Neuronal stem cell (in vitro differentiated cells): Measurements from ENCODE around the gene PPP1R13L.
"Not testable (repeated sequence)": the region's sequence is repeated elsewhere in the genome, so short reads cannot be mapped to it uniquely, and the experiment has no call there.

Source experiments
- DNase-seq: peaks from one replicate; pipeline ENCODE4 v3.0.0-alpha.2; 2013; ENCODE audit warnings: low spot score
- H2AFZ ChIP-seq: one replicate; pipeline ENCODE4 v1.6.1; 2013; ENCODE audit warnings: mild to moderate bottlenecking, low read length, inconsistent platforms
- H2AK5ac ChIP-seq: 2 replicates; pipeline ENCODE4 v1.6.1; 2013; ENCODE audit warnings: low read depth, mild to moderate bottlenecking, inconsistent platforms, low read length, moderate library complexity, mixed read lengths
- H2BK120ac ChIP-seq: 2 replicates; pipeline ENCODE4 v1.6.1; 2013; ENCODE audit warnings: low read depth, mild to moderate bottlenecking, inconsistent platforms, low read length, moderate library complexity, mixed read lengths
- H2BK12ac ChIP-seq: one replicate; pipeline ENCODE4 v1.6.1; 2013; ENCODE audit warnings: low read length, inconsistent platforms
- H2BK15ac ChIP-seq: 2 replicates; pipeline ENCODE4 v1.6.1; 2013; ENCODE audit warnings: mild to moderate bottlenecking, low read length, inconsistent platforms, mixed read lengths
- H2BK5ac ChIP-seq: one replicate; pipeline ENCODE4 v1.6.1; 2013; ENCODE audit warnings: inconsistent platforms, mild to moderate bottlenecking, low read length, moderate library complexity
- H3K14ac ChIP-seq: one replicate; pipeline ENCODE4 v1.6.1; 2013; ENCODE audit warnings: low read length, inconsistent platforms
- H3K18ac ChIP-seq: 2 replicates; pipeline ENCODE4 v1.6.1; 2013; ENCODE audit warnings: low read length, inconsistent platforms
- H3K23ac ChIP-seq: 2 replicates; pipeline ENCODE4 v1.6.1; 2013; ENCODE audit warnings: low read depth, mild to moderate bottlenecking, mixed read lengths, low read length, inconsistent platforms; ENCODE audit not compliant: poor library complexity
- H3K27ac ChIP-seq: replicated peaks from 3 replicates; pipeline ENCODE4 v1.5.1; 2013; ENCODE audit warnings: low read length, inconsistent platforms
- H3K27me3 ChIP-seq, 3 experiments: 2 replicates each; pipeline ENCODE4 v1.6.1; 2013; ENCODE audit warnings: low read length in 3 of 3, mild to moderate bottlenecking in 2 of 3, inconsistent platforms in 1 of 3, low read depth in 1 of 3, mixed read lengths in 1 of 3, moderate library complexity in 1 of 3; ENCODE audit not compliant: control insufficient read depth in 3 of 3, insufficient read depth in 3 of 3
- H3K36me3 ChIP-seq, 2 donors: replicated peaks in 1 of 2; 2 replicates each; pipeline ENCODE4 v1.6.1; 2013; ENCODE audit warnings: low read length in 2 of 2; ENCODE audit not compliant: control insufficient read depth in 2 of 2, insufficient read depth in 2 of 2
- H3K4ac ChIP-seq: 2 replicates; pipeline ENCODE4 v1.6.1; 2013; ENCODE audit warnings: inconsistent platforms, mild to moderate bottlenecking, low read length, moderate library complexity
- H3K4me1 ChIP-seq, 2 donors: 1 replicate in 1 of 2; 2 replicates in 1 of 2; pipeline ENCODE4 v1.6.1; 2013; ENCODE audit warnings: low read length in 2 of 2, low read depth in 1 of 2; ENCODE audit not compliant: control insufficient read depth in 2 of 2, insufficient read depth in 1 of 2
- H3K4me2 ChIP-seq: one replicate; pipeline ENCODE4 v1.6.1; 2013; ENCODE audit warnings: mild to moderate bottlenecking, low read length, inconsistent platforms; ENCODE audit not compliant: insufficient read depth, poor library complexity, severe bottlenecking
- H3K4me3 ChIP-seq, 2 donors: 2 replicates each; pipeline ENCODE4 v1.5.1; 2013; ENCODE audit warnings: low read length in 2 of 2, mild to moderate bottlenecking in 2 of 2, inconsistent platforms in 1 of 2, moderate library complexity in 1 of 2
- H3K79me1 ChIP-seq: one replicate; pipeline ENCODE4 v1.6.1; 2013; ENCODE audit warnings: low read depth, mild to moderate bottlenecking, inconsistent platforms, low read length, moderate library complexity
- H3K9ac ChIP-seq: one replicate; pipeline ENCODE4 v1.6.1; 2013; ENCODE audit warnings: mild to moderate bottlenecking, low read depth, low read length, inconsistent platforms; ENCODE audit not compliant: poor library complexity
- H3K9me3 ChIP-seq, 2 donors: replicated peaks in 1 of 2; 2 replicates each; pipeline versions ENCODE3 to v1.6.1; 2013; ENCODE audit warnings: low read length in 2 of 2, mild to moderate bottlenecking in 2 of 2, inconsistent platforms in 1 of 2, low read depth in 1 of 2, mixed read lengths in 1 of 2, moderate library complexity in 1 of 2; ENCODE audit not compliant: control insufficient read depth in 2 of 2, insufficient read depth in 1 of 2
- H4K8ac ChIP-seq: one replicate; pipeline ENCODE4 v1.6.1; 2013; ENCODE audit warnings: low read depth, mild to moderate bottlenecking, inconsistent platforms, low read length, moderate library complexity
- H4K91ac ChIP-seq: one replicate; pipeline ENCODE4 v1.6.1; 2013; ENCODE audit warnings: low read length, low read depth, mild to moderate bottlenecking, inconsistent platforms; ENCODE audit not compliant: poor library complexity
- WGBS, 2 donors: extraction: QIAGEN DNeasy Blood & Tissue Kit; methylation state at CpG; one replicate each; pipeline ENCODE4 v1.1.7; 2013; ENCODE audit warnings: missing lambda C conversion rate in 2 of 2, mixed read lengths in 1 of 2; ENCODE audit not compliant: insufficient read length in 2 of 2, insufficient replicate concordance in 1 of 2; ENCODE audit errors: extremely low coverage in 2 of 2; 5-methylcytosine and 5-hydroxymethylcytosine counted together

PPP1R13L gene

DNA sequence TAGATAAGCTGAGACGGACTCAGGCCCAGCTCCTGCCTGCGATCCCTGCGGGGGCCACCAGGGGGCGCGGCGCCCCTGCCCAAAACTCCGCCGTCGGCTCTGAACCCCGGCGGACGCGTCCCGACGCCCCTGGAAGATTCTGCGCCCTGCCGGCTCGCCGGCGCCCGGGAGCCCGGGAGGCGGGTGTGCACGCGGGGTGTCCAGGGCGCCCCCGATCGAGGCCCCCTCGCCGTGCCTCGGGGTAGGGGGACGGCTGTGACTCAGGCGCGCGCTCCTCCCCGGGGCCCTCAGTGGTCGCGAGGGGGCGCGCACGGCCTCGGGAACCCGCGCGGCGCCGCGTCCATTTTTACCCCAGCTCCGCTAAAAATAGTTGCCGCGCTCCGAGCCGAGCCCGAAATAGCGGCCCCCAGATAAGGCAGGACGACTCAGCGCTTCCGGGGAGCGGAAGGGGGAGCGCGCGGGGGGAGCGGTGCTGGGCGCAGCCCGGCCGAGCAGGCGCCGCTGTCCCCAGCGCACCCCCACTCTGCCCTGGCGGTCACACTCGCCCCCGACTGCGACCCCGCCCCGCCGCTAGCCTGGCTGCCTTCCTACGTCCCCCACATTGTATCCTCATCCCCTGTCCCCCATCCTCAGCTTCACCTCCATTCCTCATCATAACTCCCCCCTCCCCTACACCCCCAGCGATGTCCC lies 34.8 kb upstream of the PPP1R13L start:
- no CpG with 5 or more reads among the region's 78 CpGs for WGBS, 2 donors
- no peak for DNase-seq
- peak overlapping the region; percentile 43 for H3K27ac ChIP-seq

DNA sequence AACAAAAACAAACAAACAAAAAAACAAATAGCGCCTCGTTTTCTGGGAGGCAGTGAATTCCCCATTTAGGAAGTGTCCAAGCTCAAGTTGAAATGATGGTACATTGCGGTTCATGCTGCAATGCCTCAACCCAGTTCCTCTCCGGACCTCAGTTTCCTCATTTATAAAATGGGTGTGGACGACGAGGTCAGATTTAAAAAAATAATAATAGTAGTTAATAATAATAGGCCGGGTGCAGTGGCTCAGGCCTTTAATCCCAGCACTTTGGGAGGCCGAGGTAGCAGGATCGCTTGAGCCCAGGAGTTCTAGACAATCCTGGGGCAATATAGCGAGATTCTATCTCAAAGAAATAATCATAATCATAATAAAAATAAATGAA lies 34.3 kb upstream of the PPP1R13L start:
- Histone ChIP-seq H3K4ac (no peak overlapping the region), H3K23ac (peak overlapping the region; percentile 71), H3K79me1 (no peaks in the 10 kb centered on the region), H3K4me2 (no peak overlapping the region), H3K9ac (no peak overlapping the region), H2BK15ac (no peak overlapping the region), H3K36me3 (no peaks in the 10 kb centered on the region), H2BK5ac (no peak overlapping the region), H4K8ac (no peak overlapping the region), H3K14ac (no peak overlapping the region), H3K9me3 (no peaks in the 10 kb centered on the region), H3K27ac (no peak overlapping the region), H2BK120ac (no peak overlapping the region), H2AK5ac (no peak overlapping the region), H3K27me3 (no peaks in the 10 kb centered on the region), H2AFZ (peak overlapping the region; percentile 96), H2BK12ac (no peak overlapping the region), H4K91ac (no peak overlapping the region), H3K4me1 (peaks cover 9 to 19% of the 10 kb centered on the region in 2 donors), H3K18ac (no peak overlapping the region), H3K4me3 (peak overlapping the region in 1 of 2 donors; percentile 55)
- no CpG with 5 or more reads among the region's 10 CpGs for WGBS, 2 donors
- no peak for DNase-seq

More for the DNA sequence above, 34.8 kb upstream of the PPP1R13L start:
- H3K4ac ChIP-seq, result no peak overlapping the region
- peak overlapping the region; percentile 71 for H3K23ac ChIP-seq
- no peaks in the 10 kb centered on the region for H3K36me3 ChIP-seq
- peak overlapping the region; percentile 35 for H2BK15ac ChIP-seq
- H3K14ac ChIP-seq, result no peak overlapping the region
- peak overlapping the region; percentile 59 for H2BK5ac ChIP-seq
- peak overlapping the region; percentile 79 for H3K9ac ChIP-seq
- H3K4me2 ChIP-seq, result peak overlapping the region; percentile 60
- no peaks in the 10 kb centered on the region for H3K27me3 ChIP-seq
- no peak overlapping the region for H2AK5ac ChIP-seq
- peaks cover 11 to 23% of the 10 kb centered on the region in 2 donors for H3K4me1 ChIP-seq
- no peak overlapping the region for H4K91ac ChIP-seq
- peak overlapping the region; percentile 98 for H4K8ac ChIP-seq
- H2BK12ac ChIP-seq, result no peak overlapping the region
- H3K4me3 ChIP-seq, result peak overlapping the region; percentile 55 to 89
- H3K18ac ChIP-seq, result peak overlapping the region; percentile 98
- no peaks in the 10 kb centered on the region for H3K79me1 ChIP-seq
- H2AFZ ChIP-seq, result peak overlapping the region; percentile 96
- peak overlapping the region; percentile 56 for H2BK120ac ChIP-seq
- H3K9me3 ChIP-seq, result no peaks in the 10 kb centered on the region

DNA sequence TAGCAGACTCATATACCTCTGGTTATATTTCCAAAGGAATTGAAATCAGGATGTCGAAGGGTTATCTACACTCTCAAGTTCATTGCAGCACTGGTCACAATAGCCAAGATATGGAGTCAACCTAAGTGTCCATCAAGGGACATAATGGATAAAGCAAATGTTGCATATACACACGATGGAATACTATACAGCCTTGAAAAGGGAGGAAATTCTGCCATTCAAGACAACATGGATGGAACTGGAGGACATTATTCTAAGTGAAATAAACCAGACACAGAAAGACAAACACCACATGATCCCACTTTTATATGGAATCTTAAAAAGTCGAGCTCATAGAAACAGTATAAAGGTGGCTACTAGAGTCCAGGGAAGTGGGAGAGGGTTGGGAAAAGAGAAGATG lies 32.5 kb upstream of the PPP1R13L start:
- no peak for DNase-seq

DNA sequence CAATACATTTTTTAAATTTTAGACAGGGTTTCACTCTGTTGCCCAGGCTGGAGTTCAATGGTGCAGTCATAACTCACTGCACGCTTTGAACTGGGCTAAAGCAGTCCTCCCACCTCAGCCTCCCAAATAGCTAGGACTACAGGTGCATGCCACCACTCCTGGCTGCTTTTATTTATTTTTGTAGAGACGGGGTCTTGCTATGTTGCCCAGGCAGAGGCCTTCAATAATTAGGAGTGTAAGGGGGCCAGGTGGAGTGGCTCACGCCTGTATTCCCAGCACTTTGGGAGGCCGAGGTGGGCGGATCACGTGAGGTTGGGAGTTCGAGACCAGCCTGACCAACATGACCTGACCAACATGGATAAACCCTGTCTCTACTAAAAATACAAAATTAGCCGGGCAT lies 27.7 kb upstream of the PPP1R13L start:
- H2BK5ac ChIP-seq, H3K4ac ChIP-seq, H3K27ac ChIP-seq, H3K4me2 ChIP-seq, H2BK120ac ChIP-seq, DNase-seq, H3K79me1 ChIP-seq, H2BK15ac ChIP-seq, H2AFZ ChIP-seq, H3K4me1 ChIP-seq, H3K23ac ChIP-seq, H3K9me3 ChIP-seq, H3K9ac ChIP-seq, H2AK5ac ChIP-seq, H3K14ac ChIP-seq, H3K4me3 ChIP-seq, H3K27me3 ChIP-seq, H4K91ac ChIP-seq, H2BK12ac ChIP-seq, H3K36me3 ChIP-seq, H4K8ac ChIP-seq, H3K18ac ChIP-seq: not testable (repeated sequence)
- WGBS, 2 donors, result no CpG with 5 or more reads among the region's 8 CpGs

More for the DNA sequence above, 32.5 kb upstream of the PPP1R13L start:
- Histone ChIP-seq H4K91ac (no peak overlapping the region), H3K79me1 (no peaks in the 10 kb centered on the region), H3K4ac (no peak overlapping the region), H3K18ac (no peak overlapping the region), H2AK5ac (no peak overlapping the region), H3K27me3 (no peaks in the 10 kb centered on the region), H3K27ac (no peak overlapping the region), H2BK5ac (no peak overlapping the region), H3K9me3 (no peaks in the 10 kb centered on the region), H4K8ac (no peak overlapping the region), H3K14ac (no peak overlapping the region), H3K36me3 (no peaks in the 10 kb centered on the region), H3K4me2 (no peak overlapping the region), H2BK15ac (no peak overlapping the region), H2BK12ac (no peak overlapping the region), H2BK120ac (no peak overlapping the region), H3K9ac (no peak overlapping the region), H2AFZ (no peak overlapping the region), H3K23ac (no peak overlapping the region), H3K4me3 (no peak overlapping the region), H3K4me1 (peaks cover 4 to 11% of the 10 kb centered on the region in 2 donors)
- no CpG with 5 or more reads among the region's 3 CpGs for WGBS, 2 donors
